A549 (cell line): Measurements from ENCODE around the gene ARL3. TPM values are rescaled to one million over a fixed set of nuclear protein-coding genes. Genes with fewer than 3 reads are reported as not detected.

Experiments
- ATAC-seq, 2 experiments: fragments of 200-7000 bp in 1 of 2; fragments of >200 bp in 1 of 2; cut with Nextera tagmentation in 1 of 2; cut with Tn5 transposase in 1 of 2; 3 replicates each; pipeline versions ENCODE4 v1.8.0 to v1.9.1; 2018 to 2020; ENCODE audit warnings: mild to moderate bottlenecking in 1 of 2, moderate library complexity in 1 of 2
- CTCF ChIA-PET: fragments of 300-600 bp; sonication (Branson Sonifier 250); formaldehyde crosslinking; extraction: SDS; loops from one replicate; lab custom pipeline; 2021; ENCODE audit warnings: antibody characterized with exemption, inconsistent platforms; lab: Yijun Ruan, JAX
- POLR2A ChIA-PET: fragments of 350-600 bp; formaldehyde crosslinking; extraction: SDS; loops from one replicate; lab custom pipeline; 2021; ENCODE audit warnings: antibody characterized with exemption, inconsistent platforms; lab: Yijun Ruan, JAX
- DNase-seq, 2 experiments: peaks; one replicate each; pipeline versions ENCODE4 v3.0.0 to v3.0.0-alpha.2; 2011 to 2016; ENCODE audit warnings: low read depth in 1 of 2, low spot score in 1 of 2
- FAIRE-seq: peaks from 2 replicates; lab custom pipeline; 2011; peaks lifted over from hg19 to GRCh38; lab: Jason Lieb, UNC
- H3K27ac ChIP-seq, 2 experiments: fragments of >200 bp; sonication (Bioruptor Twin); formaldehyde crosslinking; 3 replicates each; pipeline ENCODE4 v1.5.1; 2016 to 2017
- H3K4me1 ChIP-seq: fragments of >200 bp; sonication (Bioruptor Twin); formaldehyde crosslinking; 3 replicates; pipeline ENCODE4 v1.6.1; 2016
- H3K4me2 ChIP-seq: fragments of >200 bp; sonication (Bioruptor Twin); formaldehyde crosslinking; 3 replicates; pipeline ENCODE4 v1.6.1; 2016
- H3K4me3 ChIP-seq: fragments of >200 bp; sonication (Bioruptor Twin); formaldehyde crosslinking; 3 replicates; pipeline ENCODE4 v1.5.1; 2016
- H3K9me3 ChIP-seq: fragments of >200 bp; sonication (Bioruptor Twin); formaldehyde crosslinking; 3 replicates; pipeline ENCODE4 v1.6.1; 2016
- CEBPB ChIP-seq, 2 experiments: fragments of >200 bp in 1 of 2; sonication (Bioruptor Twin) in 1 of 2; formaldehyde crosslinking in 1 of 2; IDR thresholded peaks; 2 replicates each; pipeline ENCODE4 v1.6.1; 2012 to 2016
- CHD2 ChIP-seq: fragments of 150-350 bp; IDR thresholded peaks from 2 replicates; pipeline ENCODE4 v1.6.1; 2014; ENCODE audit warnings: low read length; ENCODE audit not compliant: partially characterized antibody
- E2F6 ChIP-seq: IDR thresholded peaks from 2 replicates; pipeline ENCODE4 v1.6.1; 2012; ENCODE audit warnings: low read depth, borderline replicate concordance
- EHF ChIP-seq: fragments of 250-450 bp; sonication (Bioruptor Pico); IDR thresholded peaks from 2 replicates; pipeline ENCODE4 v1.5.0; 2020; ENCODE audit warnings: mild to moderate bottlenecking
- EP300 ChIP-seq, 2 experiments: fragments of >200 bp; sonication (Bioruptor Twin); formaldehyde crosslinking; IDR thresholded peaks; 2 replicates in 1 of 2; 3 replicates in 1 of 2; pipeline ENCODE4 v1.6.1; 2016 to 2017
- ESRRA ChIP-seq: fragments of 150-350 bp; IDR thresholded peaks from 2 replicates; pipeline ENCODE4 v1.6.1; 2014; ENCODE audit warnings: mild to moderate bottlenecking, low read length, borderline replicate concordance
- FOSB ChIP-seq: fragments of 250-450 bp; sonication (Bioruptor Pico); IDR thresholded peaks from 2 replicates; pipeline ENCODE4 v1.5.0; 2020; ENCODE audit warnings: mild to moderate bottlenecking, moderate library complexity
- FOXS1 ChIP-seq: fragments of 250-450 bp; sonication (Bioruptor Pico); IDR thresholded peaks from 2 replicates; pipeline ENCODE4 v1.5.0; 2020; ENCODE audit warnings: mild to moderate bottlenecking, moderate library complexity
- HOXB13 ChIP-seq: fragments of 250-450 bp; sonication (Bioruptor Pico); IDR thresholded peaks from 2 replicates; pipeline ENCODE4 v1.5.0; 2020; ENCODE audit warnings: low read depth, mild to moderate bottlenecking, moderate library complexity
- JUN ChIP-seq, 2 experiments: fragments of >200 bp; sonication (Bioruptor Twin); formaldehyde crosslinking; IDR thresholded peaks; 2 replicates in 1 of 2; 3 replicates in 1 of 2; pipeline ENCODE4 v1.6.1; 2016 to 2017
- MAFK ChIP-seq: fragments of 450-650 bp; IDR thresholded peaks from 2 replicates; pipeline ENCODE4 v1.6.1; 2014; ENCODE audit not compliant: partially characterized antibody
- MAZ ChIP-seq: fragments of 150-350 bp; IDR thresholded peaks from 2 replicates; pipeline ENCODE4 v1.6.1; 2014; ENCODE audit warnings: antibody characterized with exemption, low read depth, low read length, borderline replicate concordance
- PHF8 ChIP-seq: fragments of 200-600 bp; sonication (generic); IDR thresholded peaks from 2 replicates; pipeline ENCODE4 v1.6.1; 2016; ENCODE audit warnings: low read depth, mild to moderate bottlenecking, antibody characterized with exemption, moderate library complexity, borderline replicate concordance
- RAD21 ChIP-seq, 2 experiments: fragments of >200 bp in 1 of 2; sonication (Bioruptor Twin) in 1 of 2; formaldehyde crosslinking in 1 of 2; IDR thresholded peaks in 1 of 2; conservative IDR thresholded peaks in 1 of 2; 2 replicates in 1 of 2; 3 replicates in 1 of 2; pipeline ENCODE4 v1.6.1; 2012 to 2018; ENCODE audit warnings: inconsistent platforms in 1 of 2
- REST ChIP-seq: fragments of 200-600 bp; sonication (generic); IDR thresholded peaks from 2 replicates; pipeline ENCODE4 v1.6.1; 2016; ENCODE audit warnings: antibody characterized with exemption, mild to moderate bottlenecking, moderate library complexity
- SMC3 ChIP-seq: fragments of >200 bp; sonication (Bioruptor Twin); formaldehyde crosslinking; IDR thresholded peaks from 3 replicates; pipeline ENCODE4 v1.6.1; 2018; ENCODE audit warnings: inconsistent platforms
- SREBF2 ChIP-seq: fragments of 450-650 bp; IDR thresholded peaks from 2 replicates; pipeline ENCODE4 v1.6.1; 2014; ENCODE audit warnings: mild to moderate bottlenecking, moderate library complexity
- TP53 ChIP-seq: fragments of 250-450 bp; sonication (Bioruptor Pico); IDR thresholded peaks from 2 replicates; pipeline ENCODE4 v1.5.0; 2021; ENCODE audit warnings: mild to moderate bottlenecking, moderate library complexity
- ZFP36 ChIP-seq: fragments of 450-650 bp; IDR thresholded peaks from 2 replicates; pipeline ENCODE4 v1.6.1; 2014; ENCODE audit warnings: borderline replicate concordance; ENCODE audit not compliant: partially characterized antibody
- ZSCAN20 ChIP-seq: fragments of 250-450 bp; sonication (Bioruptor Pico); IDR thresholded peaks from 2 replicates; pipeline ENCODE4 v1.8.0; 2022; ENCODE audit warnings: mild to moderate bottlenecking, moderate library complexity
- WGBS: methylation state at CpG from one replicate; pipeline ENCODE4 v1.1.6; 2017; ENCODE audit errors: missing lambda C conversion rate; 5-methylcytosine and 5-hydroxymethylcytosine counted together
- polyA plus RNA-seq, 4 experiments: library from polyadenylated mRNA; depleted of rRNA in 3 of 4; stranded (reverse); fragments of >200 nt; fragmentation: RNase III in 1 of 4; extraction: RNeasy Plus Mini Kit Qiagen cat#74134 plus additional on column Dnase treatment in 1 of 4; gene quantifications; 2 replicates in 3 of 4; 3 replicates in 1 of 4; pipeline ENCODE4 v1.2.3, GENCODE V29; 2011 to 2017
- TF ChIP-seq, protein P1 (sequence below): fragments of >200 bp; sonication (Bioruptor Twin); formaldehyde crosslinking; IDR thresholded peaks from 2 replicates; pipeline ENCODE4 v1.6.1; 2016
- TF ChIP-seq, protein P2 (sequence below): IDR thresholded peaks from 2 replicates; pipeline ENCODE4 v1.6.1; 2012
- TF ChIP-seq, protein P3 (sequence below): fragments of 250-450 bp; sonication (Bioruptor Pico); IDR thresholded peaks from 2 replicates; pipeline ENCODE4 v1.5.0; 2020; ENCODE audit warnings: low read depth, mild to moderate bottlenecking, moderate library complexity
- TF ChIP-seq, protein P4 (sequence below): fragments of 150-350 bp; IDR thresholded peaks from 2 replicates; pipeline ENCODE4 v1.6.1; 2014; ENCODE audit warnings: low read depth, mild to moderate bottlenecking, low read length
- TF ChIP-seq, protein P5 (sequence below): fragments of >200 bp; sonication (Bioruptor Twin); formaldehyde crosslinking; IDR thresholded peaks from 3 replicates; pipeline ENCODE4 v1.5.1; 2016

ARL3 gene
- polyA plus RNA-seq, 2 of the 4 experiments (the other 2 are of a cell fraction): 20.2 to 21.3 TPM

DNA sequence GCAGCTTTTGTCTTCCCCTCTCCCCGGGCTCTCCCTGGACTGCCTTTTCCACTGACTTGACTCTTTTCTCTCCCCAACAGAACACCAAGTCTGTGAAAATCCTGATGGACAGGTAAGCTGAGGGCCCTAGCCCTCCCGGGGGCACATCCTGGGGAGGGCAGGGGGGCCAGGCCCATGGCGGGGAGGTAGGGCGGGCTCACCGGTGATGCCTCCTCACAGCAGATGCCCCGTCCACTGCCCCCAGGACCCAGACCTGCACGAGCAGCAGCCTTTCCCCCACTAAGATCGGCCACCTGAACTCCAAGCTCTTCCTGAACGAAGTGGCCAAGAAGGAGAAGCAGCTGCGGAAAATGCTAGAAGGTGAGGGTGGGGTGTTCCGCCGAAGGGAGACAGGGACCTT is 58.2 kb downstream of the ARL3 start:
- H3K4me1 ChIP-seq: peaks cover 17% of the 10 kb centered on the region
- CTCF ChIA-PET: interaction anchor here (0.7 to 6.5 kb wide), 7 partner anchors 11 to 262 kb away, joined by 3 to 38 read pairs (median 5); partner anchors contain the start of genes CNNM2 and TRIM8
- H3K9me3 ChIP-seq: no peaks in the 10 kb centered on the region
- POLR2A ChIA-PET: interaction anchor here (1.5 kb wide), 1 partner anchor 11 kb away, joined by 4 read pairs; no protein-coding TSS in a partner anchor
- DNase-seq (no peak), FAIRE-seq (no peak), ATAC-seq (no peak)
- H3K4me3 ChIP-seq: no peak overlapping the region
- TF ChIP-seq, protein P1, sequence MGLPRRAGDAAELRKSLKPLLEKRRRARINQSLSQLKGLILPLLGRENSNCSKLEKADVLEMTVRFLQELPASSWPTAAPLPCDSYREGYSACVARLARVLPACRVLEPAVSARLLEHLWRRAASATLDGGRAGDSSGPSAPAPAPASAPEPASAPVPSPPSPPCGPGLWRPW: no peak
- no peak for TF ChIP-seq ZSCAN20 (CRISPR knock-in tag)
- TF ChIP-seq, protein P2, sequence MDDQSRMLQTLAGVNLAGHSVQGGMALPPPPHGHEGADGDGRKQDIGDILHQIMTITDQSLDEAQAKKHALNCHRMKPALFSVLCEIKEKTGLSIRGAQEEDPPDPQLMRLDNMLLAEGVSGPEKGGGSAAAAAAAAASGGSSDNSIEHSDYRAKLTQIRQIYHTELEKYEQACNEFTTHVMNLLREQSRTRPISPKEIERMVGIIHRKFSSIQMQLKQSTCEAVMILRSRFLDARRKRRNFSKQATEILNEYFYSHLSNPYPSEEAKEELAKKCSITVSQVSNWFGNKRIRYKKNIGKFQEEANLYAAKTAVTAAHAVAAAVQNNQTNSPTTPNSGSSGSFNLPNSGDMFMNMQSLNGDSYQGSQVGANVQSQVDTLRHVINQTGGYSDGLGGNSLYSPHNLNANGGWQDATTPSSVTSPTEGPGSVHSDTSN: no peak
- no peak for TF ChIP-seq FOSB (CRISPR knock-in tag)
- no peak for TF ChIP-seq E2F6
- TF ChIP-seq TP53 (CRISPR knock-in tag): no peak
- TF ChIP-seq EHF (CRISPR knock-in tag): no peak
- no peak for TF ChIP-seq ESRRA
- TF ChIP-seq SREBF2: no peak
- no peak for TF ChIP-seq CEBPB (IDR thresholded peaks at IDR 0.05)
- no peak for TF ChIP-seq MAZ
- TF ChIP-seq ZFP36: no peak
- no peak for TF ChIP-seq CHD2
- TF ChIP-seq SMC3: no peak
- TF ChIP-seq MAFK: no peak
- no peak for TF ChIP-seq PHF8
- no peak for TF ChIP-seq RAD21 (conservative IDR thresholded peaks at IDR 0.05 in 1 of 2, IDR thresholded peaks at IDR 0.05 in 1 of 2)
- no peak for TF ChIP-seq FOXS1 (CRISPR knock-in tag)
- TF ChIP-seq, protein P3, sequence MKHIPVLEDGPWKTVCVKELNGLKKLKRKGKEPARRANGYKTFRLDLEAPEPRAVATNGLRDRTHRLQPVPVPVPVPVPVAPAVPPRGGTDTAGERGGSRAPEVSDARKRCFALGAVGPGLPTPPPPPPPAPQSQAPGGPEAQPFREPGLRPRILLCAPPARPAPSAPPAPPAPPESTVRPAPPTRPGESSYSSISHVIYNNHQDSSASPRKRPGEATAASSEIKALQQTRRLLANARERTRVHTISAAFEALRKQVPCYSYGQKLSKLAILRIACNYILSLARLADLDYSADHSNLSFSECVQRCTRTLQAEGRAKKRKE (CRISPR knock-in tag): no peak
- H3K4me2 ChIP-seq: no peak overlapping the region
- H3K27ac ChIP-seq: no peak overlapping the region
- WGBS: 98% methylated on average over 11 of the region's 12 CpGs

DNA sequence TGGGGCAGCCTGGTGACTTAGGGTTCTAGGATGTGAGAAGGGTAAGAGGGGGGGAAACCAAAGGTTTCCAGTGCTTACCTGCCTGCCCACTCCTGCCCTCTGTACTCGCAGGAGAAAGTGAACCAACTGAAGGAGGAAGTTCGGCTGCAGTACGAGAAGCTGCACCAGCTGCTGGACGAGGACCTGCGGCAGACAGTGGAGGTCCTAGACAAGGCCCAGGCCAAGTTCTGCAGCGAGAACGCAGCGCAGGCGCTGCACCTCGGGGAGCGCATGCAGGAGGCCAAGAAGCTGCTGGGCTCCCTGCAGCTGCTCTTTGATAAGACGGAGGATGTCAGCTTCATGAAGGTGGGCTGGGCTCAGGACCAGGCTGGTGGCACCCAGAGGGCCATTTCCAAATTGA is 59.2 kb downstream of the ARL3 start:
- no peak for FAIRE-seq
- Histone ChIP-seq H3K27ac (no peak overlapping the region), H3K4me1 (peaks cover 25% of the 10 kb centered on the region), H3K9me3 (no peaks in the 10 kb centered on the region), H3K4me2 (no peak overlapping the region), H3K4me3 (no peak overlapping the region)
- WGBS: 96% methylated on average over 12 of the region's 12 CpGs
- ATAC-seq: no peak
- ChIA-PET CTCF (interaction anchor here (1.2 to 6.5 kb wide), 5 partner anchors 10 to 27 kb away, joined by 3 to 38 read pairs (median 9); partner anchors contain the start of gene TRIM8), POLR2A (interaction anchor here (1.5 kb wide), 1 partner anchor 10 kb away, joined by 4 read pairs; no protein-coding TSS in a partner anchor)
- no peak for DNase-seq
- TF ChIP-seq ZSCAN20 (CRISPR knock-in tag) (no peak), SMC3 (no peak), EP300 (IDR thresholded peaks at IDR 0.05) (no peak), SREBF2 (no peak), HOXB13 (CRISPR knock-in tag) (no peak), ESRRA (no peak), ZFP36 (no peak), PHF8 (no peak), REST (no peak), JUN (IDR thresholded peaks at IDR 0.05) (no peak), CHD2 (no peak)
- TF ChIP-seq, protein P3 (CRISPR knock-in tag): no peak
- TF ChIP-seq, protein P4, sequence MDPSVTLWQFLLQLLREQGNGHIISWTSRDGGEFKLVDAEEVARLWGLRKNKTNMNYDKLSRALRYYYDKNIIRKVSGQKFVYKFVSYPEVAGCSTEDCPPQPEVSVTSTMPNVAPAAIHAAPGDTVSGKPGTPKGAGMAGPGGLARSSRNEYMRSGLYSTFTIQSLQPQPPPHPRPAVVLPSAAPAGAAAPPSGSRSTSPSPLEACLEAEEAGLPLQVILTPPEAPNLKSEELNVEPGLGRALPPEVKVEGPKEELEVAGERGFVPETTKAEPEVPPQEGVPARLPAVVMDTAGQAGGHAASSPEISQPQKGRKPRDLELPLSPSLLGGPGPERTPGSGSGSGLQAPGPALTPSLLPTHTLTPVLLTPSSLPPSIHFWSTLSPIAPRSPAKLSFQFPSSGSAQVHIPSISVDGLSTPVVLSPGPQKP: no peak
- TF ChIP-seq, protein P5, sequence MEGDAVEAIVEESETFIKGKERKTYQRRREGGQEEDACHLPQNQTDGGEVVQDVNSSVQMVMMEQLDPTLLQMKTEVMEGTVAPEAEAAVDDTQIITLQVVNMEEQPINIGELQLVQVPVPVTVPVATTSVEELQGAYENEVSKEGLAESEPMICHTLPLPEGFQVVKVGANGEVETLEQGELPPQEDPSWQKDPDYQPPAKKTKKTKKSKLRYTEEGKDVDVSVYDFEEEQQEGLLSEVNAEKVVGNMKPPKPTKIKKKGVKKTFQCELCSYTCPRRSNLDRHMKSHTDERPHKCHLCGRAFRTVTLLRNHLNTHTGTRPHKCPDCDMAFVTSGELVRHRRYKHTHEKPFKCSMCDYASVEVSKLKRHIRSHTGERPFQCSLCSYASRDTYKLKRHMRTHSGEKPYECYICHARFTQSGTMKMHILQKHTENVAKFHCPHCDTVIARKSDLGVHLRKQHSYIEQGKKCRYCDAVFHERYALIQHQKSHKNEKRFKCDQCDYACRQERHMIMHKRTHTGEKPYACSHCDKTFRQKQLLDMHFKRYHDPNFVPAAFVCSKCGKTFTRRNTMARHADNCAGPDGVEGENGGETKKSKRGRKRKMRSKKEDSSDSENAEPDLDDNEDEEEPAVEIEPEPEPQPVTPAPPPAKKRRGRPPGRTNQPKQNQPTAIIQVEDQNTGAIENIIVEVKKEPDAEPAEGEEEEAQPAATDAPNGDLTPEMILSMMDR: no peak
